HS-27A (cell line): Measurements from ENCODE around the gene C3.

Experiments used
- DNase-seq: peaks from one replicate; pipeline ENCODE4 v3.0.0-alpha.2; 2012; ENCODE audit warnings: low read depth, missing footprints

C3 gene

GRCh38 chr19:6744381-6745301 lies 24.2 kb upstream of the C3 start:
- peak; percentile 80 for DNase-seq

GRCh38 chr19:6743714-6744380 lies 23.4 kb upstream of the C3 start:
- no peak for DNase-seq

- DNase-seq = no peak
These were observed 22.6 kb upstream of the C3 start for GRCh38 chr19:6743066-6743465.

GRCh38 chr19:6740589-6741343 lies 20.3 kb upstream of the C3 start:
- no peak for DNase-seq

GRCh38 chr19:6739883-6740588 lies 19.6 kb upstream of the C3 start:
- no peak for DNase-seq

GRCh38 chr19:6739390-6739882 lies 19.0 kb upstream of the C3 start, which contains the start of gene TRIP10:
Gene TRIP10, plus strand, starts transcription at chr19:6739680. Its CDS starts 82 bp downstream, at chr19:6739762.
- no peak for DNase-seq

- DNase-seq = no peak
These were observed 18.4 kb upstream of the C3 start for GRCh38 chr19:6738787-6739389.

GRCh38 chr19:6737873-6738786 lies 17.7 kb upstream of the C3 start:
- no peak for DNase-seq

- peak; percentile 99 for DNase-seq
These were observed 16.9 kb upstream of the C3 start, which contains the start of gene GPR108 for GRCh38 chr19:6737284-6737872. Gene GPR108, minus strand, starts transcription at chr19:6737580. Its CDS starts 4 bp downstream, at chr19:6737576.

GRCh38 chr19:6736917-6737283 lies 16.4 kb upstream of the C3 start:
- DNase-seq = no peak

- no peak for DNase-seq
These were observed 15.9 kb upstream of the C3 start for GRCh38 chr19:6736169-6736916.

- DNase-seq = no peak
These were observed 14.9 kb upstream of the C3 start for GRCh38 chr19:6735181-6735911.

- DNase-seq = no peak
These were observed 13.7 kb upstream of the C3 start for GRCh38 chr19:6734096-6734696.

- no peak for DNase-seq
These were observed 13.1 kb upstream of the C3 start for GRCh38 chr19:6733338-6734095.

- DNase-seq = no peak
These were observed 12.4 kb upstream of the C3 start for GRCh38 chr19:6732803-6733337.

GRCh38 chr19:6731822-6732221 lies 11.4 kb upstream of the C3 start:
- DNase-seq = no peak
